NCI-H69 (cell line): Measurements from ENCODE around the gene RASGRP1.

ENCODE experiments used
- DNase-seq: peaks from one replicate; lab custom pipeline; 2025; lab: John Stamatoyannopoulos, UW

RASGRP1 gene

DNA sequence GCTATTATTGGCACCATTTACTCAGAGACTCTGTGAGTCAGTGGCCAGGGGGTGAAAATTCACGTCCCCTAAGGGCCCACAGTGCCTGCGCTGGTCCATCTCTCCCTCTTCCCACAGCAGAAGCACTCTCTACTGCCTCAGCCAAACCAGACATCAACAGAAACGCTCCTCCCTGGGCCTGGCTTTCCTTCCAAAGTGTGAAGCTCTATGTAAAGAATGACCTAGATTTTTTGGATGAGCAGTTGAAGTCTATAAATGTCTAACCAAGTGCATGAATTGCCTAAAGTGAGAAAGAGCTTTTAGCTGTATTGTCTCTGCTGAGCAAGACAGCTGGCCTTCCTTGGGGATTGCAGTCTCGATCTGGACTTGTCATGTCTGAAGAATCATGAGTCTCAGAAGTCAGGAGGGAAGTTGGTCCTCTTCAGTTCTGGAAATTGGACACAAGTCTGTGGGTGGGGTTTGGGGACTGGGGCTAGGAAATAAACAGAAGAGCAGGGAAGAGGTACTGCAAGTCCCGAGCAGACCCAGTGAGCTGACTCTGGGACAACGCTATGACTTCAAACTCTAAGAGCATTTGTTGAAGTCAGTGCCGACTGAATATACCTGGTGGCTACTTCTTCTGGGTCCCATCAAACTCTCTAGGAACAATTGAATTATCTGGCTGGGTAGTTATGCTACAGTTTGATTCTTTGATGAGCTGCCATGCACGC, 29.0 kb downstream of the RASGRP1 start:
- no peak for DNase-seq

DNA sequence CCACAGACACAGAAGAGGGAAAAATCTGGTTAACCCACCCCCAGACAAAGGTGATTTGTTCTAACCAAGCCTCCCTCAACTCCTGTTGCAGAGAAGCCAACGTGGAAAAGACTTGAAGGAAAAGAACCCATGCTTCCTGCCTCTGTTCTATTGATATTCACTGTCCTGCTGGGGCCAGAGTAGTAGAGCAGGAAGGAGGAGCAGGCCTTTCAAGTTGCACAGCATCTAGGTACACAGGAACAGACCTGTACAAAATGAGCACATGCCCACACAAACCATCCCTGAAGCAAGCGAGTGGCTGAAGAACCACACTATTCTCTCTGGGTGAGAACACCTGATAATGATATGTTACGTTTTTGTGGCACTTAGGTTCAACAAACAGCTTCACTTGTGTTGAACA, 29.9 kb downstream of the RASGRP1 start:
- no peak for DNase-seq

DNA sequence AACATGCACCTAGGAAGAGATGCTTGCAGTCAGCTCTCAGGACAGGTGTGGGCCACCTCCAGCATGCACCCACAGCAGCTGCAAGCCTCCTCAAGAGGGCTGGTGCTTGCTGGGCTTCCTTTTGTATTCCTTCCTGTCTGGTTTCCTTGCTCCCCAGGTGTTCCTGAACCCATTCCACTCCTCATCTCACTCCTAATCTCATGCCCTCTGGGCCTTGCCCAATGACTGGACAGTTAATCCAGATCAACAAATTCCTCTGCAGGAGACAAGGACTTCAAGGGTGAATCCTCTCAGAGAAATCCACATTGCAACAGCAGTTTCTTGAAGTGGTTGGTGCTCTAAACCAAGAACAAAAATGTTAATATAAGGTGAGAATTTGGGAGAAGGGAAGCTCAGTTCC, 30.7 kb downstream of the RASGRP1 start:
- no peak for DNase-seq

DNA sequence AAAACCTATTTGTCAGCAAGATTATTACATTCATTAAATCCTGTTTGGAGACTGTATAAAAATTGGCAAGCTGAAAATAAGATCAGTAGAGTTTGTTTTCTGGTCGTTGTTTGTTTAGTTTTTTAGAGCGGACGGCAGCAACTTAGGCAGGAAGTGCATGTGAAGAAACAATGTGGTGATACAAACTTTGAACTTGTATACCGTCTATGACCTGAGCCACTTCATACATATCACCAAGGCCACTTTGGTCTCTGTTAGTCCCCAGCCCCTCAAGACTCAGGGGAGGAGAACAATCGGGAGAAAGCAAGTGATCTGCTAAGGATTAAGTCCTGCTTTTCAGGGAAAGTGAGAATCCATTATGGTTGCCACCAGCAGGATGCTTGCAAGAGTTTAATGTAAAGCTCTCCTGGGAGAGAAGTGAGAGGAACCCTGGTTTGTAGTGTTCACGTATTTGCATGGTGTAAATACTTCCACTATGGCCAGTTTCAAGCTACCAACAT, 31.1 kb downstream of the RASGRP1 start:
- DNase-seq: no peak

DNA sequence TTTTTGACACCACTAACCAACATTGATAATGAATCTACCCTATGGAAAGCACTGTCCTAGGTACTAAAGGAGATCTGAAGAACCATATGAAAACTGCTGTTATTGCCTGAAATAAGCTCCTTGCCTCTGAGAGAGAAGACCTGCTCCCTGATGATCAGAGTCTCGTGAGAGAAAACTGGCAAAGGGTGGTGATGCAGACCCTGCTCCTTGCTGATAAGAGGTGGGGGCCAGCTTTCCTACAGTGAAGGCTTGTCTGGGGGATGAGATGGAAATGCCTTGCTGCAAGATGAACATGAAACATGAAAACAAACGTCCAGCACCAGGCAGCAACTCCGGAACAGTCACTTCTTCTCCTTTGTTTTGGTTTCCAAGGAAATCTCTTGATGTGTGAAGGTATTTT, 31.9 kb downstream of the RASGRP1 start:
- DNase-seq: no peak

DNA sequence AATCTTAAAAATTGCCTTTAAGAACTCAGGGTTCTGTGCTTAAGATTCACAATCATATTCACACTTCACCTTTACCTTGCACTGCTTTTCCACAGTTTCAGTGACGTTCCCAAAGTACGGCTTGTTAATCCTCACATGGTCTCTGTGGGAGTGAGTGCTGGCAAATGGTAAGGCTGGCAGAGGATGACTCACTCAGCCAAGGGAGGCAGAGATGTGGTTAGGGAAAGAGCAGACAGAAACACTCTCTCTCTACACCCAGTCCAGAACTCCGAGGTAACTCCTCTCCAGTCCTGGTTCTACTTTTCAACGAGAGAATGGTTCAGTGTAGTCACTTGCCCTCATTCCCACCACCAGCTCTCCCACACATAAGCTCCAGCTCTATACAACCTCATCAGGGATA, 33.1 kb downstream of the RASGRP1 start:
- DNase-seq: peak; percentile 18

DNA sequence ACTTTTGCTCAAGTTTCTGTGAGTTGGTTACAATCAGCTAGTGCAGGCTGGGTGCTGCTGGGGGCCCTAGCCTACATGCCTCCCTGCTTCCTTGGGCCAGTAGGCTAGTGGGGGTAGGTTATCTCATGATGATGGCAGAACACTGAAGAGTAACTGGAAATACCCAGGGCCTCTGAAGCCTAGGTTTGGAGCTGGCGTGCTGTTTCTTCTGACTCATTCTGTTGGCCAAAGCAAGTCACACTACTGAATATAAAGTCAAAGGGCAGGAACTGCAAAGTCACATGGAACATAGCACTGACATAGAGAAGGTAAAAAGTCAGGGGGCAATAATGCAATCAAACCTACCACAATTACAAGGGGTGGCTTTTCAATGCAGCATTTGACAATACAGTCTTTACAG, 34.5 kb downstream of the RASGRP1 start:
- DNase-seq: no peak

DNA sequence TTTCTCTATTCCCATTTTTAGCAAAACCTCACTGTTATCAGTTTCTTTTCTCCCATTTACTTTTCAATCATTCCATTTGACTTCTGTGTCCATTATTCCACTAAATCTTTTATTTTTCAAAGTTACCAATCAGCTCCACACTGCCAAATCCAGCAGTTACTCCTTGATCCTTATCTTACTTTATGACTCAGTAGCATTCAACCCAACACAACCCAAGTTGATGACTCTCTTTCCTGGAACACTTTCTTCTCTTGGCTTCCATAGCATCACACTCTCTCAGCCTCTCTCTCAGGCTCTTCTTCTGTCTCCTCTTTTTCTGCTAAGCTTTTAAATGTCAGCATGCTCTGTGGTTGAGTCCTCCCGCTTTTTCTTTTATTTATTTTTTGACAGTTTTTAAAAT, 36.3 kb downstream of the RASGRP1 start:
- DNase-seq: no peak

DNA sequence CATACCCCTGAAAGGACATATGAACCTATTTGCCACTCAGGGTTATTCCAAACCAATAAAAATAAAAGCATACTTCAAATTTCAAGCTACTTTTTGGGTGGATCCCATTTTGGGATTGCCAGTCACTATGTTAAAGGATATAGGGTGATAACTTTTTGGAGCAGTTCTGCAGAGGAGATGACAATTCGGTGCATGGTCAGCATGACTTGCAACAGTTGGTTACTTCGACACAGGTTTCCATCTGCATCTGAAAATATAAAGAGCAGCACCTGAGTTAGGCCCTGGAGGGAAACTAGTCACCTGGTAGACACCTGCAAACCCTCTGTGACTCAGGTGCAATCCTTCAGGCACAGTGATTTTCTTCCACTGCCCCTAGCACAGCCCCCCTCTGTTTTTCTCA, 38.5 kb downstream of the RASGRP1 start:
- no peak for DNase-seq

DNA sequence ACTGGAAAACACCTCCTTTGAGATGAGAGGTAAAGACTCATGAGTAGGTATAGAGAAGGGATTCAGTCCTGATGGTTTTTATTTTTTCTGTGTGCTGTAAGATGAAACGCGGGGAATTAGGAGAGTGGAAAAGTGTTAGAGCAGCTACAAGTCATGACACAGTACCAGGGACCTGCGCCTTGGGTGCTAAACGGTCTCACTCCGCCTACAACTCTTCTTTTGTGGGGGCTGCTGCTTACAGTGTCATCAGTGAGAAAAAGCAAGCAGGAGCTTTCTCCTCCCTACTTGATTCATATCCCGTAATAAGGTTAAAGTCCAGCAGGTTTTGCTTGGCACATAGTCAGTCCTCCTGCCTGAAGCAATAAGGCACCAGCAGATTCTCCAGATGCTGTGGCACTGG, 39.1 kb downstream of the RASGRP1 start:
- DNase-seq: no peak

DNA sequence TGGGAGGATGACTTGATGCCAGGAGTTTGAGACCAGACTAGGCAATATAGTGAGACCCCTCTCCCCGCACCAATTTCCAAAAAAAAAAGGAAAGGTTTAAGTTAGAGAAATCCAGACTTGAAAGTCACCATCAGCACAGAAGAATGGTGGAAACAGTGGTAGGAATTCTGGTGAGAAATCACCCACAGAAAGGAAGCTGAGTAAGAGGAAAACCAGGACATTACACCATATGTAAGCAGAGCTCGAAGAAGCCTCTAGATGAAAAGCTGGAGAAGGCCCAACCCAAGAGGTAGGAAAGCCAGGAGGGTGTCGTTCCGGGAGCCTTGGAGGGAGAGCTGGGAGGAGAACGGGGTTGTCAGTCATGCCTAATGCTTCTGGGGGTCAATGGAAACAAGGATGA, 40.5 kb downstream of the RASGRP1 start:
- DNase-seq: no peak

DNA sequence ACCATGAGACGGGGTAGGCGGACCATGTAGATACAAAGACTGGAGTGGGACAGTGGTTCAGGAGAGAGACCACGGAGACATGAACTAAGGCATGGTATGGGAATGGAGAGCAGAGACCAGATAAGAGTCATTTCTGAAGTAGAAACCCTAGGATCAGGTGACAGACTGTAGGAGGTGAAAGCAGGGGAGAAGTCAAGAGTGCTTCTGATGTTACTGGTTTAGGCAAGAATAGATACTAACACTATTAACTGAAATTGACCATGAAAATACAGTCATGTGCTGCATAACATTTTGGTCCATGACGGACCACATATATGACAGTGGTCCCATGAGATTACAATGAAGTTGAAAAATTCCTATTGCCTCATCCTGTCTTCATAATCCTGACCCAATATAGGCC, 41.7 kb downstream of the RASGRP1 start:
- no peak for DNase-seq

DNA sequence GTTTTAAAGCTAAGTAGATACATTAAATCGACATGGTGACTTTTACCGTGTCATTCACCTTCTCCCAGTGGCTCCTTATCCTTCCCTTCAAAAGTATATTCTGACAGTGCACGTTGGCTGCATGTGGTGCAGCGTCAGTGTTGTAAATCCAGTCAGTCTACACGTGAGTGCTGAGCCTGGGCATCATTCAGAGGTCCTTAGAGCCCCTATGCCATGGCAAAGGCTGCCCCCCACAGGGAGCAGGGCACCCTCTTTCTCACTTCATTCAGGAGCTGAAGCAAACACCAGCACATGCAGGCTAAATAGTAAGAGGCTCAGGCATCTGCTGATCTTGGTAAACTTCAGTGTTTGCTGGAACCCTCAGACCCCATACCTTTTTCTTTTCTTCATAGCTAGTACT, 43.3 kb downstream of the RASGRP1 start:
- DNase-seq: peak; percentile 61

DNA sequence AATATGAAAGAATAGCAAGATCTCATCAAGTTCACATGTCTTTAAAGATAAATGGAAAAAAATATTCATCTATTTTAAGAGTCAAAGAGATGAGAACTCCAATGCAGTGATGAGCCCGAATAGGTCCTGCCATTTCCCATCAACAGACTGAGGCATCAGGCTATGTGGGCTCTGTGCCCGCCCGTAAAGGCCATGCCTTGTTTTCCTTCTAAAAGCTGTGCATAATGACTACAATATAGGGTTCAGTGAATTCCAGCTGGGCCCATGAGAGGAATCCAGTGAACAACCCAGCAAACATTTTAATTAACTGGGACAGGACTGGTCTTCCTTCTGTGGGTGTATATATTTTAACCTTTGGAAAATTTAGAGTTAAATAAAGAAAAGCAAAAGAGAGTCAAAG, 44.6 kb downstream of the RASGRP1 start:
- DNase-seq: peak; percentile 55

DNA sequence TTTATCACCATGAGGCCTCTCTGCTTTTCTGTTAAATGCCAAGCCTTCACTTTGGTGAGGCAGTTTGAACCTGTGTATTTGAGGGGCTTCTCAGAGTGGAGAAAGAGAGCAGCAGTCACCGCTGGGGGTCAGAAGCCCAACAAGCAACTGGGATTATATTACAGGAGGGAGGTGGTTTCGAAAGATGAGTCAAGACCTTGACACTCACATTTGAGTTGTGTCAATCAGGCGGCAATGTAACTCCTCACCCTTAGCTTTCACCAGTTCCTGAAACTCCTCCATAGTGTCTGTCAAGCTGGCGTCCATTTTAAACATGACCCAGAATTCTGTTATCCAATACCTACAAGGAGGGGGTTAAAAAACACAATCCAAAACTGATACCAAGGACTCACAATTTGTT, 46.5 kb downstream of the RASGRP1 start:
- DNase-seq: no peak

DNA sequence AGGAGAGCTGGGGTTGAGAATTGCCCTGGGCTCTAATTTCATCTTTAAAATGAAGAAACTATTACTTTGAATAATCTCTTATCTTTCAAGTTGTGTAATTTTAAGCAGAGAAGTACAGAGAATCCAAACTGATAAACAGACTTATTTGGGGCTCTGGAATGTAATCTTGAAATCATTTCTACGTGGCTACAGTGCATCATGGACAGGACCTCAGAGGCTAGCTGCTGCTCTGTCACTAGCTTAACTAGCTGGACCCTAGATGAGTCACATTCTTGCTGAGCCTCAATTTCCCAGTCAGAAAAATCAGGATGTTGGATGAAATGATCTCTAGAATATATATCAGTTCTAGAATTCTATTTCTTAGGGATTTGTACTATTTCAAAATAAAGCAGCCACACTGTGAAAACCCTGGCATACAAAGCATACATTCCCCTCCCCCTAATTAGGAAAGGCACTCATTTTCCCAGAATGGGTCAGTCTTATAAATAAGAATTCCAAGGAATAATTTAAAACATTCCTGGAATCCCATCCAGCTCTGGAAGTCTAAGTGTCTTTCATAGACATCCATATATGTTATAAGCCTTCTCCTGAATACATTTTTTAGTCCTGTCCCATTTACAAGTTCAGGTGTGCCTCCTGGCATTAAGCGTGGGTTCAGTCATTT, 47.2 kb downstream of the RASGRP1 start:
- DNase-seq: no peak

DNA sequence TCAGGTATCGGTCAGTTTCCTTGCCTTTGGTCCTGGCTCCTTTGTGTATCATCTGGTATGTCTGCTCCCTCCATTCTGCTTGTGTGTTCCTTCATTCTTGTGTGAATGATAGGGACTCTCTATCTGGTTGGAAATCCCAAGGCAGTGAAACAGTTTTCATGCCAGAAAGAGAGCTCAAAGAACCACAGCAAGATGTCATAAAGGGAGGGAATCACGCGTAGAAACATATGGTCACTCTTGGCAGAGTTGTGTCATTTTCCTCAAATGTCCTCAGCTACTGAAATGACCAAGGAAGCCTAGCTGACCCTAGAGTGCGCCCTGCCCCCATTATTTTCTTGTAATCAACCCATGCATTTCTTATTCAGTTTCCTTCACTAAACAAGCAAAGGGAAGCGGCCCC, 48.0 kb downstream of the RASGRP1 start:
- peak; percentile 28 for DNase-seq

DNA sequence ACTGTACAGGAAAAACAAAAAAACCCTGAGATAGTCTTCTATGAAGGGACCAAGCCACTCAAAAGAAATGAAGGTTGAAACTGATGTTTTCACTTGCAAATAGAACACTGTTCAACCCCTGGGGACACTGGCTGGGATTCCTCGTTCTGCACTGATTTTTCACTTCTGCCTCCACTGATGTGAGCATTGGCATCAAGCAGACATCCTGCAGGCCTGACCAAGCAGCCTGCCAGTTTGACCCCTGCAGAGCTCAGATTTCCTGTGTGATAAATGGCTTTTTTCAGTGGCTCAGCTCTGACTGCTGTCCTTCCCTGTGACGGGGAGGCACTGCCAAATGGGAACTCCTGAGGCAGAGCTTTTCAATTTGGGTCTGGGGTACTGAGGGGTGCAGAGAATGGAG, 50.0 kb downstream of the RASGRP1 start:
- DNase-seq: peak; percentile 84

DNA sequence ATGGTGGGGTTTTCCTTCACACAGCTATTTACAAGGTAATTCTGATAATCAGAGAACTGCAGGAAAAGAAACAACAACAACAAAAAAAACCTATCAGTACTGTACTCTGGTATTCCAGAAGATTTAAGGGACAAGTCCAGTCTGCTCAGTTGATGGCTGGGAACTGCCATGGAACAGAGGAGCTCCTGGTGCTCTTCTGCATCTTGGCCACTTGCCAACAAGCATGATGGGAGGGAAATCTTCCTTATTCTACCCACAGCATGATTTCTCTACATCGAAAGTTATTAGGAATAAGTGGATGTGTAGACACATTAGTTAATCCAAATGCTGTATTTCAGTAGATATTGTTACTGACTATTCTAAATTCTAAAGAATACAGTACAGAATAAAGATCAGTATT, 51.7 kb downstream of the RASGRP1 start:
- DNase-seq: peak; percentile 71

DNA sequence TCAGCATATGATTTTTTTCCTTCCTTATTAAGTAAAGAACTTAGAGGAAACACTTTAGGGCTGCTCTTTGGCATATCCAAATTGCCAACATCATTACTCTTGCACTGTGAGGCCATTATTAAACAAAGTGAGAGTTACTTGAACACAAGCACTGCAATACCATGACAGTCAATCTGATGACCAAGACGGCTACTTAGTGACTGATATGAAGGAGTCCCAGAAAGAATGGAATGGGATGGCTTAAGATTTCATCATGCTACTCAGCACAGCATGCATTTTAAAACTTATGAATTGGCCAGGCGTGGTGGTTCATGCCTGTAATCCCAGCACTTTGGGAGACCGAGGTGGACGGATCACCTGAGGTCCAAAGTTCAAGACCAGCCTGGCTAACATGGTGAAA, 55.5 kb downstream of the RASGRP1 start:
- no peak for DNase-seq

DNA sequence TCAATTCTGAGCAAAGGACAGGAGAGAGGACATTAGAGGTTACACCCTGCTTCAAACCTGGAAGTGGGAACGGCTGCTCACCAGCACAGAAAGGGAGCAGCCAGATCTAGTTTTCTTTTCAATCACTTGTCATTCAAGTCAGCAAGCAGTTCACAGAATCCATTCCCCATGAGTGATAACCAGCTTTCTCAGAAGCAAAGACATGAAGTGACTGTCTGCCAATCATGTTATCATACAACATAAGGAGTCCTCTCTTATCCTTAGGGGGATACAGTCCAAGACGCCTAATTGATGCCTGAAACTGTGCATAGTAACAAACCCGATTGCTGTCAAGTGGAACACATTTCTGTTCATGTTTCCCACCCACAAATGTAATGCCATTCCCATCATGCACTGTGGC, 56.0 kb downstream of the RASGRP1 start:
- no peak for DNase-seq

DNA sequence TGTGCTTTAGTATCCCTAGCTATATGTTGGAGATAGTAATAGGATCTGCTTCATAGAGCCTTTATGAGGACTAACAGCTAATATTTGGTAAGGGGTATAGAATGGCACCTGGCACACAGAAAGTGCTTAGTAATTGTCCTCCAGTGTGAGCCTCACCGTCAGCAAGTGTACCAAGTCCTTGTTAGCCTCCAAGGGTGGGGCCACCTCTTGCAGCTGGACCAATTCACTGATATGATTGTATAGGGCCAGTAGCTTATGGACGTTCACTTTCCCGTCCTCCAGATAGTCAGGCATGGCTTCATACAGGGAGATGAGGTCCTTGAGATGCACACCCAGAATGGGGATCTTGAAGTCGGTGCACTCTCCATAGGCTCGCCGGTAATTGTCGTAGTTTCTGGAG, 57.0 kb downstream of the RASGRP1 start:
- DNase-seq: peak; percentile 90

DNA sequence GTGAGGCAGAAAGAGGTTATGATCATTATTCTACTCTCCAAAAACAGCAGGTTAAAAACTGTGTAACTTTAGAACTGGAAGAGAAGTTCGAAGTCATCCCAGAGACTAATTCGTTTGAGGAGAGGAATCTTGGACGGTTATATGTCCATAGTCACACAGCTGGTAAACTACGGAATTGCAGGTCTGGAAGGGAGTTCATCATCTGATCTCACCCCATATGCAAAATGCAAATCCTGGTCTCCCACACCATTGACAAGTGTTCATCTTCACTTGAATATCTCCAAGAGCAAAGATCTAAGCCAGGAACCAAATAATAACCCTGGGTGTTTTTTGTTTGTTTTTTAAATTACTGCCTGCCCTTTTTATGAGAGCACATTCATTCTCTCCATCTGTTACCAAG, 57.6 kb downstream of the RASGRP1 start:
- DNase-seq: peak; percentile 95
